Measurements from ENCODE around the gene OSBP2. TPM values are rescaled to one million over a fixed set of nuclear protein-coding genes. Genes with fewer than 3 reads are reported as not detected.

OSBP2 gene
- total RNA-seq, 4 donors from 2014 or later: 0.60 to 7.5 (median 4.3) TPM

DNA sequence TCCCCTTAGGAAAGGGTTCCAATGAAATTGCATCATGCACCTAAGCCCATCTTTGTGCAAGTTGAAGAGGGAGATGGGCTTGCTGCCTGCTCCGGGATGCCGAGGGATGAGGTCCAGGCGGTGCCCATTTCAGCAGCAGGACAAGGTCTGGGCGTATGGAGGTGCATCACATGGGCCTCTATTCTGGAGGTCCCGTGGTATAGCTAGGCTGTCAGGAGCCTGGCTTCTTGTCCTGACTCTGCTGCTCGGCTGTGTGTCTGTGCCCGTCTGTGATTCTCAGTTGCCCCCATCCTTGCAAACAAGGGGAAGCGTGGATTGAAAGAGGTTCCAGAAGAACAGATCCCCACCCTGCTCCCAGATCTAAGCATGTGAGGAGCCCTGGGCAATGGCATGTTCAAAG lies 130.0 kb downstream of the OSBP2 start:
- DNase-seq: no peak
- Histone ChIP-seq H3K27me3 (peaks cover 53% of the 10 kb centered on the region), H3K36me3 (no peaks in the 10 kb centered on the region), H3K27ac (no peak overlapping the region), H3K9me3 (no peaks in the 10 kb centered on the region), H3K4me1 (peaks cover 6 to 12% (median 11%) of the 10 kb centered on the region in 4 donors), H3K4me3 (no peak overlapping the region)
- in situ Hi-C loops (cut with MboI; ENCODE audit: low pct_ligation_motif_present in 1 of 4, low pct_unique_long_range_greater_than_20kb in 1 of 4, low sequenced_read_pairs in 3 of 4) (no loop called here), intact Hi-C loops (cut with DNase I; ENCODE audit: low total_unique reads) (no loop called here)
- TF ChIP-seq, protein P1, sequence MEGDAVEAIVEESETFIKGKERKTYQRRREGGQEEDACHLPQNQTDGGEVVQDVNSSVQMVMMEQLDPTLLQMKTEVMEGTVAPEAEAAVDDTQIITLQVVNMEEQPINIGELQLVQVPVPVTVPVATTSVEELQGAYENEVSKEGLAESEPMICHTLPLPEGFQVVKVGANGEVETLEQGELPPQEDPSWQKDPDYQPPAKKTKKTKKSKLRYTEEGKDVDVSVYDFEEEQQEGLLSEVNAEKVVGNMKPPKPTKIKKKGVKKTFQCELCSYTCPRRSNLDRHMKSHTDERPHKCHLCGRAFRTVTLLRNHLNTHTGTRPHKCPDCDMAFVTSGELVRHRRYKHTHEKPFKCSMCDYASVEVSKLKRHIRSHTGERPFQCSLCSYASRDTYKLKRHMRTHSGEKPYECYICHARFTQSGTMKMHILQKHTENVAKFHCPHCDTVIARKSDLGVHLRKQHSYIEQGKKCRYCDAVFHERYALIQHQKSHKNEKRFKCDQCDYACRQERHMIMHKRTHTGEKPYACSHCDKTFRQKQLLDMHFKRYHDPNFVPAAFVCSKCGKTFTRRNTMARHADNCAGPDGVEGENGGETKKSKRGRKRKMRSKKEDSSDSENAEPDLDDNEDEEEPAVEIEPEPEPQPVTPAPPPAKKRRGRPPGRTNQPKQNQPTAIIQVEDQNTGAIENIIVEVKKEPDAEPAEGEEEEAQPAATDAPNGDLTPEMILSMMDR (IDR thresholded peaks at IDR 0.05): no peak
- TF ChIP-seq POLR2AphosphoS5 (IDR thresholded peaks at IDR 0.05): no peak
- no peak for TF ChIP-seq EP300 (IDR thresholded peaks at IDR 0.05; ENCODE audit: low read depth)
- TF ChIP-seq POLR2A (IDR thresholded peaks at IDR 0.05): no peak
- whole genome bisulfite sequencing, 2 donors (ENCODE audit: low coverage in 1 of 2): 98% methylated on average over 8 of the region's 8 CpGs; no CpG with 5 or more reads in 1 of the 2 donors

DNA sequence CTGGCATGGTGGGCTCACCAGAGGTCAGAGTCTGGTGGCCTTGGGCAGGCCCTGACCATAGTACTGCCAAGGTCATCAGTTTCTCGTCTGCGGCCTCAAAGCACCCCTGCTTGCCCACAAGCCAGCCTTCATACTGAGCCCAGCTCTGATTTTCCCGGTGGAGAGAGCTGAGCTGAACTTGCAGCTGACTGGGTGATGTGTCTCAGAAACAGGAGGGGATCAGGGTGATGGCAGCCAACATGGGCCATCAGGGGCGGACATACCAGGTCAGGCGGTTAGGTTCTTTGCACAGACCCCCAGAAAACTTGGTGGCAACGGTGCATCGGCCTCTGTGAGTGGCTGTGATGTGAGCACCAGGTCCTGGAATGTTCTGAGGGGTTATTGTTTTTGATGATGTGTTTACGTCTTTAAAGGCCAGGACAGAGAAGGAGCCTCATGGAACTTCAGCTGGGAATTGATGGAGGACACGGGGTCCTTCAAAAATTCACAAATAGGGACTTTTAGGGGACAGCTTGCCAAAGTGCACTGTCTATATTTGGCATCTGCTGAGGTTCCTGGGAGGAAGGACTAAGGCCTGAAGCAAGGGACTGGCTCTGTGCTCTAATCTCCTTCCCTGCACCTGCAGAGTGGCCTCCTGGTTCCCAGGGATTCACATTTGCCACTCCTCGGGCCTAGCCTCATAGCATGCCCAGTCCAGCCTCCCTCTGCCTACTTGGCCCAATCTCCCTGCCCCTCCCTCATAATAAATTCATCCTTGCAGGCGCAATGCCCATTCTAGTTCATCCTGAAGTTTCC lies 131.2 kb downstream of the OSBP2 start:
- H3K4me3 ChIP-seq: no peak overlapping the region
- in situ Hi-C loops (cut with MboI; ENCODE audit: low pct_ligation_motif_present in 1 of 4, low pct_unique_long_range_greater_than_20kb in 1 of 4, low sequenced_read_pairs in 3 of 4): no loop called here
- H3K27ac ChIP-seq: no peak overlapping the region
- TF ChIP-seq POLR2A (IDR thresholded peaks at IDR 0.05): no peak
- TF ChIP-seq, protein P1 (IDR thresholded peaks at IDR 0.05): no peak
- TF ChIP-seq POLR2AphosphoS5 (IDR thresholded peaks at IDR 0.05): no peak
- TF ChIP-seq EP300 (IDR thresholded peaks at IDR 0.05; ENCODE audit: low read depth): no peak
- WGBS, 2 donors (ENCODE audit: low coverage in 1 of 2): 60 to 82% methylated on average over 1 to 11 of the region's 11 CpGs
- intact Hi-C loops (cut with DNase I; ENCODE audit: low total_unique reads): no loop called here
- H3K4me1 ChIP-seq: peaks cover 6 to 15% (median 11%) of the 10 kb centered on the region in 4 donors
- no peaks in the 10 kb centered on the region for H3K36me3 ChIP-seq
- peaks cover 41% of the 10 kb centered on the region for H3K27me3 ChIP-seq
- no peak for DNase-seq
- no peaks in the 10 kb centered on the region for H3K9me3 ChIP-seq

DNA sequence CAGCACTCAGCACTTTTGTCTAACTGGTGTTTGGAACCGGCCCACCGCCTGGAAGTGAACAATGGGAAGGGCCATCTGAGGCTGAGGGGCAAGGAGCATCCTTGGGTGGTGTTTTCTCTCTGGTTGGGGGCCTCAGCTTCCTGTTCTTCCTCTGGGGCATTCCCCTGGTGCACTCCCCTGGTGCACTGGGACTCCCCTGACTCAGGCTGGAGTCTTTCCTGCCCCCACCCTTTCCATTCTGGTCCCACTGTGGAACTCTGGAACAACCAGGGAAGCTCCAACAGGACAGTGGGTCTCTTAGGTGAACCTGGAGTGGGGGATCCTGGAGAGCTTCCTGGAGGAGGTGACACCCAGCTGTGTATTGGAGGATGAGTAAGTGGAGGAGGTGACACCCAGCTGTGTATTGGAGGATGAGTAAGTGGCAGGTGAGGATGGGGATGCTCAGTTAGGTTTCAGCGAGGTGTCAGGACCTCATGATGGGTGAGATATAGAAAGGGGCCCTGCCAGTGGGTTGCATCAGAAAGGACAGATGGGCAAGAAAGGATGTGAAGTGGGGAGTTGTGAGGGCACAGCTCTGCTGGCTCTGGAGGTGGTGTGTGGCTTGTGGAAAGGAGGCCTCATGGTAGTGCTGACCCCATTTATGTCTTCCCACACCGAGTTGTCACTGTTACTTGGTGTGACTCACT lies 132.1 kb downstream of the OSBP2 start:
- Histone ChIP-seq H3K4me1 (peaks cover 6 to 15% (median 10%) of the 10 kb centered on the region in 4 donors), H3K27me3 (peaks cover 32% of the 10 kb centered on the region), H3K4me3 (no peak overlapping the region), H3K9me3 (no peaks in the 10 kb centered on the region), H3K36me3 (no peaks in the 10 kb centered on the region), H3K27ac (no peak overlapping the region)
- TF ChIP-seq, protein P1 (IDR thresholded peaks at IDR 0.05): no peak
- TF ChIP-seq POLR2A (IDR thresholded peaks at IDR 0.05) (no peak), EP300 (IDR thresholded peaks at IDR 0.05; ENCODE audit: low read depth) (no peak), POLR2AphosphoS5 (IDR thresholded peaks at IDR 0.05) (no peak)
- no peak for DNase-seq
- in situ Hi-C loops (cut with MboI; ENCODE audit: low pct_ligation_motif_present in 1 of 4, low pct_unique_long_range_greater_than_20kb in 1 of 4, low sequenced_read_pairs in 3 of 4) (no loop called here), intact Hi-C loops (cut with DNase I; ENCODE audit: low total_unique reads) (no loop called here)
- 71 to 91% methylated on average over 1 to 4 of the region's 4 CpGs for WGBS, 2 donors (ENCODE audit: low coverage in 1 of 2)

DNA sequence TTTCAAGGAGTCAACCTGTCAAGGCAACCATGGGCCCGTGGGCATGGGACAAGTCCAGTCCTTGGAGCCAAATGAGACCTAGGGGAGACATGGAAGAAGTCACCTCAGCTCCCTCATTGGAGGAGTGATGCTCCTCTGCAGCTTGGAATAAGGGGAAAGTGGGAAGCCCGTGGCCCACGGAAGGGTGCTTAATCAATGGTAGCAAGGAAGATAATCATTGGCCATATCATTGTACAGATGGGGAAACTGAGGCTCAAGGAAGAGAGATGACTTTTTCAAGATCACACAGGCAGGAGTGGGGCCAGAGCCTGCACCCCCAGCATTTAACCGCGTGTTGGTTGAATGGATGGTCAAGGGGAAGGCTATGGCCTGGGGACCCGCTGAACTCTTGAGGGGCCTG lies 133.0 kb downstream of the OSBP2 start:
- no peak for DNase-seq
- in situ Hi-C loops (cut with MboI; ENCODE audit: low pct_ligation_motif_present in 1 of 4, low pct_unique_long_range_greater_than_20kb in 1 of 4, low sequenced_read_pairs in 3 of 4) (no loop called here), intact Hi-C loops (cut with DNase I; ENCODE audit: low total_unique reads) (no loop called here)
- 89% methylated on average over 3 to 6 of the region's 6 CpGs for WGBS, 2 donors (ENCODE audit: low coverage in 1 of 2)
- H3K36me3 ChIP-seq: no peaks in the 10 kb centered on the region
- TF ChIP-seq, protein P1 (IDR thresholded peaks at IDR 0.05): no peak
- TF ChIP-seq EP300 (IDR thresholded peaks at IDR 0.05; ENCODE audit: low read depth) (no peak), POLR2AphosphoS5 (IDR thresholded peaks at IDR 0.05) (no peak), POLR2A (IDR thresholded peaks at IDR 0.05) (no peak)
- peaks cover 24% of the 10 kb centered on the region for H3K27me3 ChIP-seq
- H3K9me3 ChIP-seq: no peaks in the 10 kb centered on the region
- H3K4me1 ChIP-seq: peaks cover 0 to 8% (median 2%) of the 10 kb centered on the region in 4 donors
- no peak overlapping the region for H3K4me3 ChIP-seq
- no peak overlapping the region for H3K27ac ChIP-seq
